Measurements from ENCODE around the gene GLI3. TPM values are rescaled to one million over a fixed set of nuclear protein-coding genes. Genes with fewer than 3 reads are reported as not detected.

GLI3 gene
- total and polyA plus RNA-seq, 10 of the 15 experiments (the other 5 are each of a cell fraction or from before 2014, with no cell fraction given) = 0.01 TPM; not detected in 8

GRCh38 chr7:41915871-41916270 lies 321.1 kb downstream of the GLI3 start (continued):
- no peak for TF ChIP-seq ZBED1 (IDR thresholded peaks at IDR 0.05; ENCODE audit: borderline replicate concordance)
- no peak for TF ChIP-seq BCL11A (IDR thresholded peaks at IDR 0.05; ENCODE audit: low read depth, low read length)
- TF ChIP-seq ZNF207 (IDR thresholded peaks at IDR 0.05; ENCODE audit: borderline replicate concordance) = no peak
- no peak for TF ChIP-seq POLR2AphosphoS5 (IDR thresholded peaks at IDR 0.05; ENCODE audit: low read length)
- no peak for TF ChIP-seq PAX8 (IDR thresholded peaks at IDR 0.05)
- no peak for TF ChIP-seq TBL1XR1 (IDR thresholded peaks at IDR 0.05; ENCODE audit: low read depth, low read length)
- TF ChIP-seq BACH1 (IDR thresholded peaks at IDR 0.05; ENCODE audit: borderline replicate concordance) = no peak
- no peak for TF ChIP-seq SMC3 (IDR thresholded peaks at IDR 0.05; ENCODE audit: borderline replicate concordance, low read length)
- TF ChIP-seq ESRRA (IDR thresholded peaks at IDR 0.05; ENCODE audit: low read length) = no peak

GRCh38 chr7:41912851-41913567 lies 324.0 kb downstream of the GLI3 start:
- no peak overlapping the region for H3K9ac ChIP-seq (ENCODE audit: control insufficient read depth, insufficient read depth, low read length)
- H2AFZ ChIP-seq (ENCODE audit: control insufficient read depth, low read depth, low read length) = no peak overlapping the region
- ChIA-PET SMC1A (ENCODE audit: uncharacterized antibody, unreplicated experiment) (no interaction called here), CTCF (interaction anchor here (3.7 kb wide), 1 partner anchor 27 kb away, joined by 28 read pairs; no protein-coding TSS in a partner anchor), RAD21 (ENCODE audit: unreplicated experiment) (interaction anchor here (1.7 kb wide), 1 partner anchor 24 kb away, joined by 3 read pairs; no protein-coding TSS in a partner anchor), POLR2A (no interaction called here)
- intact Hi-C loops (cut with micrococcal nuclease; ENCODE audit: unreplicated experiment) (no loop called here), in situ Hi-C loops (cut with MboI) (no loop called here)
- FAIRE-seq = no peak
- no peak for DNase-seq (ENCODE audit: low read depth, low spot score)
- H3K4me3 ChIP-seq = no peak overlapping the region
- no peak overlapping the region for H3K27ac ChIP-seq (ENCODE audit: control insufficient read depth, insufficient read depth)
- H3K4me1 ChIP-seq (ENCODE audit: control insufficient read depth, insufficient read depth, low read length) = no peaks in the 10 kb centered on the region
- 64% methylated on average over 6 of the region's 6 CpGs for WGBS (ENCODE audit: insufficient coverage, insufficient replicate concordance, low lambda C conversion rate, missing lambda C conversion rate)
- no peaks in the 10 kb centered on the region for H3K79me2 ChIP-seq (ENCODE audit: control insufficient read depth, insufficient read depth, low read length)
- BruUV-seq (replicated peaks) = no TSS peak
- H4K20me1 ChIP-seq (ENCODE audit: control insufficient read depth, insufficient read depth) = no peaks in the 10 kb centered on the region
- H3K4me2 ChIP-seq (ENCODE audit: control insufficient read depth, insufficient read depth) = no peak overlapping the region
- H3K36me3 ChIP-seq (ENCODE audit: control insufficient read depth in 2 of 2, insufficient read depth in 2 of 2, low read length in 1 of 2) = no peaks in the 10 kb centered on the region
- ATAC-seq = no peak
- H3K9me3 ChIP-seq (replicated peaks; ENCODE audit: control insufficient read depth, insufficient read depth, low read length) = no peaks in the 10 kb centered on the region; the same call in 2 of the 3 replicates
- H3K27me3 ChIP-seq (replicated peaks in 1 of 2; ENCODE audit: control insufficient read depth in 2 of 2, insufficient read depth in 2 of 2, low read length in 1 of 2) = no peaks in the 10 kb centered on the region; a peak in 1 of 4 replicates
- no peak for TF ChIP-seq ZBED1 (IDR thresholded peaks at IDR 0.05; ENCODE audit: borderline replicate concordance)
- no peak for TF ChIP-seq SMAD5 (IDR thresholded peaks at IDR 0.05; ENCODE audit: low read depth)
- TF ChIP-seq BHLHE40 (IDR thresholded peaks at IDR 0.05; ENCODE audit: borderline replicate concordance in 1 of 2, low read depth in 2 of 2, low read length in 1 of 2) = no peak
- TF ChIP-seq ZNF687 (IDR thresholded peaks at IDR 0.05) = no peak
- TF ChIP-seq ATF2 (IDR thresholded peaks at IDR 0.05; ENCODE audit: low read length) = no peak
- no peak for TF ChIP-seq BCL11A (IDR thresholded peaks at IDR 0.05; ENCODE audit: low read depth, low read length)
- no peak for TF ChIP-seq FOXM1 (IDR thresholded peaks at IDR 0.05; ENCODE audit: low read depth, low read length)
- no peak for TF ChIP-seq PAX8 (IDR thresholded peaks at IDR 0.05)
- TF ChIP-seq FOXK2 (IDR thresholded peaks at IDR 0.05) = no peak
- TF ChIP-seq MTA3 (IDR thresholded peaks at IDR 0.05; ENCODE audit: borderline replicate concordance, low read length) = no peak
- no peak for TF ChIP-seq USF2 (IDR thresholded peaks at IDR 0.05; ENCODE audit: borderline replicate concordance, low read depth, low read length)
- TF ChIP-seq ZSCAN29 (IDR thresholded peaks at IDR 0.05) = no peak

Measured in GM12878 (cell line).